K562 (cell line): ENCODE data around the gene MAP3K13. TPM values are rescaled to one million over a fixed set of nuclear protein-coding genes. Genes with fewer than 3 reads are reported as not detected.
A peak's percentile ranks its signal among the peaks of the same experiment; 100 is the strongest.

Experiments
- ATAC-seq: fragments of 200-7000 bp; cut with Tn5 transposase; 3 replicates; pipeline ENCODE4 v1.9.1; 2020; ENCODE audit warnings: moderate library complexity
- BruUV-seq: library from RNA; stranded (reverse); fragments of 400-500 nt; replicated peaks from 2 replicates; lab custom pipeline; 2021; lab: Mats Ljungman, UMichigan
- CTCF ChIA-PET: fragments of 300-600 bp; formaldehyde crosslinking; extraction: SDS; loops from one replicate; lab custom pipeline; 2021; ENCODE audit warnings: low intra/inter-chr PET ratio; lab: Yijun Ruan, JAX
- POLR2A ChIA-PET: fragments of 300-600, 350-650 bp; sonication (Branson Sonifier 250); formaldehyde crosslinking; extraction: SDS; loops from one replicate; lab custom pipeline; 2021; ENCODE audit warnings: antibody characterized with exemption, inconsistent platforms; lab: Yijun Ruan, JAX
- DNase-seq, 4 experiments: peaks; one replicate each; pipeline versions ENCODE4 v3.0.0 to v3.0.0-alpha.2; 2011 to 2018; ENCODE audit warnings: low spot score in 3 of 4, mixed read lengths in 3 of 4; ENCODE audit errors: extremely low read depth in 1 of 4
- FAIRE-seq: peaks from 2 replicates; lab custom pipeline; 2011; peaks lifted over from hg19 to GRCh38; lab: Jason Lieb, UNC
- H2AFZ ChIP-seq: 2 replicates; pipeline ENCODE4 v1.6.0; 2011; ENCODE audit warnings: low read depth, low read length, control low read depth, inconsistent platforms
- H3K27ac ChIP-seq: fragments of 200-600 bp; 3 replicates; pipeline ENCODE4 v1.8.0; 2011; ENCODE audit warnings: low read depth, mild to moderate bottlenecking, control low read depth, inconsistent platforms, low read length, moderate library complexity, mixed read lengths; ENCODE audit errors: extremely low read depth
- H3K27me3 ChIP-seq, 2 experiments: fragments of 300-600 bp in 1 of 2; 2 replicates in 1 of 2; 3 replicates in 1 of 2; pipeline versions ENCODE4 v1.6.0 to v1.8.0; 2011; ENCODE audit warnings: inconsistent platforms in 2 of 2, low read length in 2 of 2, mild to moderate bottlenecking in 1 of 2, mixed read lengths in 1 of 2, moderate library complexity in 1 of 2; ENCODE audit not compliant: control insufficient read depth in 2 of 2, insufficient read depth in 2 of 2
- H3K36me3 ChIP-seq: fragments of 300-600 bp; 3 replicates; pipeline ENCODE4 v1.8.0; 2011; ENCODE audit warnings: mild to moderate bottlenecking, low read length, inconsistent platforms; ENCODE audit not compliant: control insufficient read depth, insufficient read depth
- H3K4me1 ChIP-seq, 2 experiments: fragments of 200-600 bp in 1 of 2; replicated peaks in 1 of 2; 2 replicates in 1 of 2; 3 replicates in 1 of 2; pipeline versions ENCODE4 v1.5.1 to v1.8.0; 2011; ENCODE audit warnings: inconsistent platforms in 2 of 2, low read length in 2 of 2, mild to moderate bottlenecking in 1 of 2, mixed read lengths in 1 of 2, moderate library complexity in 1 of 2; ENCODE audit not compliant: control insufficient read depth in 2 of 2, insufficient read depth in 2 of 2
- H3K4me2 ChIP-seq: 2 replicates; pipeline ENCODE4 v1.6.1; 2011; ENCODE audit warnings: low read length, control low read depth, inconsistent platforms, mixed read lengths; ENCODE audit not compliant: insufficient read depth
- H3K4me3 ChIP-seq: fragments of 200-600 bp; sonication (generic), shearing (Covaris generic); 2 replicates; pipeline ENCODE4 v1.5.1; 2016; ENCODE audit warnings: control low read depth, inconsistent platforms
- H3K79me2 ChIP-seq: fragments of 200-600 bp; 3 replicates; pipeline ENCODE4 v1.8.0; 2011; ENCODE audit warnings: low read length, inconsistent platforms; ENCODE audit not compliant: control insufficient read depth, insufficient read depth
- H3K9ac ChIP-seq, 2 experiments: 2 replicates each; pipeline versions ENCODE4 v1.6.0 to v1.6.1; 2011; ENCODE audit warnings: low read depth in 2 of 2, low read length in 2 of 2, control low read depth in 1 of 2, inconsistent platforms in 1 of 2, mild to moderate bottlenecking in 1 of 2, mixed read lengths in 1 of 2; ENCODE audit not compliant: insufficient read depth in 1 of 2
- H3K9me1 ChIP-seq: one replicate; pipeline ENCODE4 v1.6.0; 2011; ENCODE audit warnings: inconsistent platforms, mild to moderate bottlenecking, low read length, moderate library complexity; ENCODE audit not compliant: control insufficient read depth, insufficient read depth
- H3K9me3 ChIP-seq: replicated peaks from 2 replicates; pipeline ENCODE4 v1.5.1; 2011; ENCODE audit warnings: low read depth, low read length, inconsistent platforms; ENCODE audit not compliant: control insufficient read depth, insufficient read depth
- H4K20me1 ChIP-seq: replicated peaks from 2 replicates; pipeline ENCODE4 v1.6.1; 2011; ENCODE audit warnings: low read length, inconsistent platforms, mixed read lengths; ENCODE audit not compliant: control insufficient read depth, insufficient read depth
- CBX1 ChIP-seq: sonication (generic); IDR thresholded peaks from 2 replicates; pipeline ENCODE4 v1.6.1; 2016; ENCODE audit warnings: antibody characterized with exemption, low read depth, mild to moderate bottlenecking
- POLR3G ChIP-seq: IDR thresholded peaks from 2 replicates; pipeline ENCODE4 v1.6.1; 2011; ENCODE audit not compliant: insufficient read length, insufficient replicate concordance; ENCODE audit errors: extremely low read depth
- SPI1 ChIP-seq: IDR thresholded peaks from 2 replicates; pipeline ENCODE4 v1.6.1; 2011; ENCODE audit warnings: low read depth, low read length, control low read depth, borderline replicate concordance
- TAF1 ChIP-seq: IDR thresholded peaks from 2 replicates; pipeline ENCODE4 v1.6.1; 2011; ENCODE audit warnings: mild to moderate bottlenecking, low read length, moderate library complexity; ENCODE audit not compliant: insufficient read depth, control insufficient read depth, severe bottlenecking; ENCODE audit errors: extremely low read depth
- ZFP30 ChIP-seq: fragments of 250-450 bp; sonication (Bioruptor Pico); IDR thresholded peaks from 2 replicates; pipeline ENCODE4 v1.8.0; 2022; ENCODE audit warnings: moderate library complexity, mild to moderate bottlenecking, inconsistent platforms, borderline replicate concordance
- ZNF583 ChIP-seq: fragments of 250-450 bp; sonication (Bioruptor Pico); IDR thresholded peaks from 2 replicates; pipeline ENCODE4 v1.4.0; 2020
- whole genome bisulfite sequencing: fragments of 100-300 bp; shearing (Covaris generic); methylation state at CpG from one replicate; pipeline ENCODE4 v1.1.6; 2016; ENCODE audit warnings: low coverage, mixed read lengths; ENCODE audit not compliant: insufficient coverage; ENCODE audit errors: missing lambda C conversion rate; 5-methylcytosine and 5-hydroxymethylcytosine counted together
- in situ Hi-C: fragments of 300-500 bp; cut with MboI; formaldehyde crosslinking; loops from 4 replicates; pipeline ENCODE4 v1.15.0; 2018; ENCODE audit warnings: inconsistent platforms, mixed read lengths
- intact Hi-C: fragments of 100-400 bp; cut with micrococcal nuclease; formaldehyde crosslinking; loops from 2 replicates; pipeline ENCODE4 v1.14.2; 2022
- polyA plus RNA-seq, 8 experiments: library from polyadenylated mRNA; depleted of rRNA in 4 of 8; stranded (reverse) in 5 of 8; unstranded in 3 of 8; fragments of >200 nt; fragmentation: Nextera tagmentation in 2 of 8; fragmentation: Illumina TruSeq in 1 of 8; extraction: Ambion mirVana in 2 of 8; extraction: Trizol in 1 of 8; gene quantifications; 2 replicates each; pipeline versions ENCODE4 v1.2.1 to v1.2.3, GENCODE V29; 2011 to 2014; ENCODE audit warnings: inconsistent platforms in 1 of 8, missing spikeins in 1 of 8
- total RNA-seq, 7 experiments: library from RNA; depleted of rRNA in 6 of 7; stranded (reverse); fragments of >200 nt in 6 of 7; fragmentation: Illumina TruSeq in 2 of 7; extraction: Trizol in 2 of 7; gene quantifications; 2 replicates each; pipeline versions ENCODE4 v1.2.1 to v1.2.3, GENCODE V29; 2011 to 2021; ENCODE audit warnings: low replicate concordance in 1 of 7
- TF ChIP-seq, protein P1 (sequence below): fragments of 250-450 bp; sonication (Bioruptor Pico); IDR thresholded peaks from 2 replicates; pipeline ENCODE4 v1.4.0; 2020
- TF ChIP-seq, protein P2 (sequence below): fragments of 150-350 bp; IDR thresholded peaks from 2 replicates; pipeline ENCODE4 v1.6.1; 2014; ENCODE audit warnings: low read depth, mild to moderate bottlenecking, low read length, borderline replicate concordance
- TF ChIP-seq, protein P3 (sequence below): fragments of 250-450 bp; sonication (Bioruptor Pico); IDR thresholded peaks from 2 replicates; pipeline ENCODE4 v1.4.0; 2020; ENCODE audit warnings: mild to moderate bottlenecking, moderate library complexity

The MAP3K13 gene
- total and polyA plus RNA-seq, 9 of the 15 experiments (the other 6 are each of a cell fraction or from before 2014, with no cell fraction given) = 0.04 to 0.32 (median 0.15) TPM; not detected in 2

DNA sequence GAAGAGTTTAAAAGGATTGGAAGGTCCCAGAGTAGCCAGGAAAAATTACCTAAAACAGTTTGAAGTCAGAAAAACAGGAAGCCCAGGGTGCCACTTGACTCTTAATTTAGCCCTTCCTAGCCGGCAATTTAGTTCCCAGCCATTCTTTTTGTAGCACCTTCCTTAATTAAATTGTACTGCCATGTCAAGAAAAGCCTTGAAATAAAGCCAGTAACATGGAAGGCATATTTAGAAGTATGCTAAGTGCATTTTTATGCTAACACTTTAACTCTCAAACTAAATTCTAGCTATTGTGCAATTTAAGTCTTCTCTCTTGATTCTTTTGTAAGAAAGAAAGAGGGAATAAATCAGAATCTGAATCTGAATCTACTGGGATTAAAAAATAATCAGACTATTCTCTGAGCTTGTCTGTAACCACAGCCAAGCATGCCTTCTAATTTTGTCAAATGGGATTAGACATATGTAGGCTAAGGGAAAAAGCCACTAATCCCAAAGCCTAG, 43.2 kb downstream of the MAP3K13 start (continued):
- TF ChIP-seq, protein P1, sequence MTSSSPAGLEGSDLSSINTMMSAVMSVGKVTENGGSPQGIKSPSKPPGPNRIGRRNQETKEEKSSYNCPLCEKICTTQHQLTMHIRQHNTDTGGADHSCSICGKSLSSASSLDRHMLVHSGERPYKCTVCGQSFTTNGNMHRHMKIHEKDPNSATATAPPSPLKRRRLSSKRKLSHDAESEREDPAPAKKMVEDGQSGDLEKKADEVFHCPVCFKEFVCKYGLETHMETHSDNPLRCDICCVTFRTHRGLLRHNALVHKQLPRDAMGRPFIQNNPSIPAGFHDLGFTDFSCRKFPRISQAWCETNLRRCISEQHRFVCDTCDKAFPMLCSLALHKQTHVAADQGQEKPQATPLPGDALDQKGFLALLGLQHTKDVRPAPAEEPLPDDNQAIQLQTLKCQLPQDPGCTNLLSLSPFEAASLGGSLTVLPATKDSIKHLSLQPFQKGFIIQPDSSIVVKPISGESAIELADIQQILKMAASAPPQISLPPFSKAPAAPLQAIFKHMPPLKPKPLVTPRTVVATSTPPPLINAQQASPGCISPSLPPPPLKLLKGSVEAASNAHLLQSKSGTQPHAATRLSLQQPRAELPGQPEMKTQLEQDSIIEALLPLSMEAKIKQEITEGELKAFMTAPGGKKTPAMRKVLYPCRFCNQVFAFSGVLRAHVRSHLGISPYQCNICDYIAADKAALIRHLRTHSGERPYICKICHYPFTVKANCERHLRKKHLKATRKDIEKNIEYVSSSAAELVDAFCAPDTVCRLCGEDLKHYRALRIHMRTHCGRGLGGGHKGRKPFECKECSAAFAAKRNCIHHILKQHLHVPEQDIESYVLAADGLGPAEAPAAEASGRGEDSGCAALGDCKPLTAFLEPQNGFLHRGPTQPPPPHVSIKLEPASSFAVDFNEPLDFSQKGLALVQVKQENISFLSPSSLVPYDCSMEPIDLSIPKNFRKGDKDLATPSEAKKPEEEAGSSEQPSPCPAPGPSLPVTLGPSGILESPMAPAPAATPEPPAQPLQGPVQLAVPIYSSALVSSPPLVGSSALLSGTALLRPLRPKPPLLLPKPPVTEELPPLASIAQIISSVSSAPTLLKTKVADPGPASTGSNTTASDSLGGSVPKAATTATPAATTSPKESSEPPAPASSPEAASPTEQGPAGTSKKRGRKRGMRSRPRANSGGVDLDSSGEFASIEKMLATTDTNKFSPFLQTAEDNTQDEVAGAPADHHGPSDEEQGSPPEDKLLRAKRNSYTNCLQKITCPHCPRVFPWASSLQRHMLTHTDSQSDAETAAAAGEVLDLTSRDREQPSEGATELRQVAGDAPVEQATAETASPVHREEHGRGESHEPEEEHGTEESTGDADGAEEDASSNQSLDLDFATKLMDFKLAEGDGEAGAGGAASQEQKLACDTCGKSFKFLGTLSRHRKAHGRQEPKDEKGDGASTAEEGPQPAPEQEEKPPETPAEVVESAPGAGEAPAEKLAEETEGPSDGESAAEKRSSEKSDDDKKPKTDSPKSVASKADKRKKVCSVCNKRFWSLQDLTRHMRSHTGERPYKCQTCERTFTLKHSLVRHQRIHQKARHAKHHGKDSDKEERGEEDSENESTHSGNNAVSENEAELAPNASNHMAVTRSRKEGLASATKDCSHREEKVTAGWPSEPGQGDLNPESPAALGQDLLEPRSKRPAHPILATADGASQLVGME (CRISPR knock-in tag) = no peak
- TF ChIP-seq TAF1 (no peak), SPI1 (peak; percentile 27; the same call in 1 of the 2 replicates), CBX1 (no peak)

DNA sequence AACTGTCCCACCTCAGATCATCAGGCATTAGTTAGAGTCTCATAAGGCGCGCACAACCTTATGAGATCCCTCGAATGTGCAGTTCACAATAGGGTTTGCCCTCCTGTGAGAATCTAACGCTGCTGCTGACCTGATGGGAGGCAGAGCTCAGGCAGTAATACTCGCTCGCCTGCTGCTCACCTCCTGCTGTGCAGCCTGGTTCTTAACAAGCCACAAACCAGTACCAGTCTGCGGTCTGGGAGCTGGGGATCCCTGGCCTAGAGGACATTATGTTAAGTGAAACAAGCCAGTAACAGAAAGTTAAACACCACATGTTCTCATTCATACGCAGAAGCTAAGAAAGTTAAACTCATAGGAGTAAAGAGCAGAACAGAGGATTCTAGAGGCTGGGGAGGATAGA, 47.0 kb downstream of the MAP3K13 start:
- Histone ChIP-seq H3K9me1 (no peaks in the 10 kb centered on the region), H4K20me1 (no peaks in the 10 kb centered on the region), H3K27me3 (peaks cover 10 to 12% of the 10 kb centered on the region in 2 experiments), H3K4me3 (no peak overlapping the region), H3K9ac (no peak overlapping the region), H3K36me3 (no peaks in the 10 kb centered on the region), H3K79me2 (no peaks in the 10 kb centered on the region), H3K9me3 (no peaks in the 10 kb centered on the region), H3K27ac (no peak overlapping the region), H3K4me2 (no peak overlapping the region), H2AFZ (no peak overlapping the region), H3K4me1 (no peaks in the 10 kb centered on the region)
- in situ Hi-C loops = no loop called here
- 10% methylated on average over 8 of the region's 8 CpGs for WGBS
- FAIRE-seq (no peak), DNase-seq (no peak), ATAC-seq (no peak)
- POLR2A ChIA-PET = interaction anchor here (0.7 kb wide), 1 partner anchor 93 kb away, joined by 3 read pairs; no protein-coding TSS in a partner anchor
- intact Hi-C loops = no loop called here
- no TSS peak for BruUV-seq
- CTCF ChIA-PET = no interaction called here
- TF ChIP-seq ZFP30 (CRISPR knock-in tag) = no peak
- TF ChIP-seq ZNF583 = no peak
- no peak for TF ChIP-seq POLR3G
- TF ChIP-seq, protein P2, sequence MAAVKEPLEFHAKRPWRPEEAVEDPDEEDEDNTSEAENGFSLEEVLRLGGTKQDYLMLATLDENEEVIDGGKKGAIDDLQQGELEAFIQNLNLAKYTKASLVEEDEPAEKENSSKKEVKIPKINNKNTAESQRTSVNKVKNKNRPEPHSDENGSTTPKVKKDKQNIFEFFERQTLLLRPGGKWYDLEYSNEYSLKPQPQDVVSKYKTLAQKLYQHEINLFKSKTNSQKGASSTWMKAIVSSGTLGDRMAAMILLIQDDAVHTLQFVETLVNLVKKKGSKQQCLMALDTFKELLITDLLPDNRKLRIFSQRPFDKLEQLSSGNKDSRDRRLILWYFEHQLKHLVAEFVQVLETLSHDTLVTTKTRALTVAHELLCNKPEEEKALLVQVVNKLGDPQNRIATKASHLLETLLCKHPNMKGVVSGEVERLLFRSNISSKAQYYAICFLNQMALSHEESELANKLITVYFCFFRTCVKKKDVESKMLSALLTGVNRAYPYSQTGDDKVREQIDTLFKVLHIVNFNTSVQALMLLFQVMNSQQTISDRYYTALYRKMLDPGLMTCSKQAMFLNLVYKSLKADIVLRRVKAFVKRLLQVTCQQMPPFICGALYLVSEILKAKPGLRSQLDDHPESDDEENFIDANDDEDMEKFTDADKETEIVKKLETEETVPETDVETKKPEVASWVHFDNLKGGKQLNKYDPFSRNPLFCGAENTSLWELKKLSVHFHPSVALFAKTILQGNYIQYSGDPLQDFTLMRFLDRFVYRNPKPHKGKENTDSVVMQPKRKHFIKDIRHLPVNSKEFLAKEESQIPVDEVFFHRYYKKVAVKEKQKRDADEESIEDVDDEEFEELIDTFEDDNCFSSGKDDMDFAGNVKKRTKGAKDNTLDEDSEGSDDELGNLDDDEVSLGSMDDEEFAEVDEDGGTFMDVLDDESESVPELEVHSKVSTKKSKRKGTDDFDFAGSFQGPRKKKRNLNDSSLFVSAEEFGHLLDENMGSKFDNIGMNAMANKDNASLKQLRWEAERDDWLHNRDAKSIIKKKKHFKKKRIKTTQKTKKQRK = no peak
- TF ChIP-seq, protein P3, sequence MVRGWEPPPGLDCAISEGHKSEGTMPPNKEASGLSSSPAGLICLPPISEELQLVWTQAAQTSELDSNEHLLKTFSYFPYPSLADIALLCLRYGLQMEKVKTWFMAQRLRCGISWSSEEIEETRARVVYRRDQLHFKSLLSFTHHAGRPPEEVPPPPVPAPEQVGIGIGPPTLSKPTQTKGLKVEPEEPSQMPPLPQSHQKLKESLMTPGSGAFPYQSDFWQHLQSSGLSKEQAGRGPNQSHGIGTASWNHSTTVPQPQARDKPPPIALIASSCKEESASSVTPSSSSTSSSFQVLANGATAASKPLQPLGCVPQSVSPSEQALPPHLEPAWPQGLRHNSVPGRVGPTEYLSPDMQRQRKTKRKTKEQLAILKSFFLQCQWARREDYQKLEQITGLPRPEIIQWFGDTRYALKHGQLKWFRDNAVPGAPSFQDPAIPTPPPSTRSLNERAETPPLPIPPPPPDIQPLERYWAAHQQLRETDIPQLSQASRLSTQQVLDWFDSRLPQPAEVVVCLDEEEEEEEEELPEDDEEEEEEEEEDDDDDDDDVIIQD (CRISPR knock-in tag) = no peak
